ENCODE data around the gene STON2.
"Not testable (repeated sequence)": the region's sequence is repeated elsewhere in the genome, so short reads cannot be mapped to it uniquely, and the experiment has no call there.

Gene STON2

DNA sequence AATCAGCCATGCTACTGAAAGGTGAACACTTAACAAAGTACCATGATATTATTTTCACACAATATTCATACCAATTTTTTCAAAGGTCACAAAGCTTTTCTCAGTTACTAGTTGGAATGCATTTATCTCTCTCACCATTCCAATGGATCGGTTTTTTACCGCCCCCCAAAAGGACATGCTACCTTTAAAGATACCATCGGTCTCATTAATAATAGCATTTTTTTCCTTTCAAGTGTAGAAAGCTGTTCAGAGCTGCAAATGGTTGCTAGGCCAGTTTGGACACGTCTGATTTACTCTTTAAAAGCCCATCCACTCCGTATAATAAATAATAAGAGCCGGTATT is 34.9 kb upstream of the STON2 start:
- no peaks in the 10 kb centered on the region for H3K9me3 Mint-ChIP-seq
- no peak overlapping the region for H3K27ac Mint-ChIP-seq
- peaks cover 73% of the 10 kb centered on the region for H3K27me3 Mint-ChIP-seq (ENCODE audit: low read depth, poor library complexity)
- H3K4me1 Mint-ChIP-seq, result peaks cover 43% of the 10 kb centered on the region
- H3K36me3 Mint-ChIP-seq (ENCODE audit: low read depth), result no peaks in the 10 kb centered on the region
- no peak for DNase-seq
- peak overlapping the region; percentile 88 for H3K4me3 Mint-ChIP-seq
- TF ChIP-seq, protein P1, sequence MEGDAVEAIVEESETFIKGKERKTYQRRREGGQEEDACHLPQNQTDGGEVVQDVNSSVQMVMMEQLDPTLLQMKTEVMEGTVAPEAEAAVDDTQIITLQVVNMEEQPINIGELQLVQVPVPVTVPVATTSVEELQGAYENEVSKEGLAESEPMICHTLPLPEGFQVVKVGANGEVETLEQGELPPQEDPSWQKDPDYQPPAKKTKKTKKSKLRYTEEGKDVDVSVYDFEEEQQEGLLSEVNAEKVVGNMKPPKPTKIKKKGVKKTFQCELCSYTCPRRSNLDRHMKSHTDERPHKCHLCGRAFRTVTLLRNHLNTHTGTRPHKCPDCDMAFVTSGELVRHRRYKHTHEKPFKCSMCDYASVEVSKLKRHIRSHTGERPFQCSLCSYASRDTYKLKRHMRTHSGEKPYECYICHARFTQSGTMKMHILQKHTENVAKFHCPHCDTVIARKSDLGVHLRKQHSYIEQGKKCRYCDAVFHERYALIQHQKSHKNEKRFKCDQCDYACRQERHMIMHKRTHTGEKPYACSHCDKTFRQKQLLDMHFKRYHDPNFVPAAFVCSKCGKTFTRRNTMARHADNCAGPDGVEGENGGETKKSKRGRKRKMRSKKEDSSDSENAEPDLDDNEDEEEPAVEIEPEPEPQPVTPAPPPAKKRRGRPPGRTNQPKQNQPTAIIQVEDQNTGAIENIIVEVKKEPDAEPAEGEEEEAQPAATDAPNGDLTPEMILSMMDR (IDR thresholded peaks at IDR 0.05), result no peak

DNA sequence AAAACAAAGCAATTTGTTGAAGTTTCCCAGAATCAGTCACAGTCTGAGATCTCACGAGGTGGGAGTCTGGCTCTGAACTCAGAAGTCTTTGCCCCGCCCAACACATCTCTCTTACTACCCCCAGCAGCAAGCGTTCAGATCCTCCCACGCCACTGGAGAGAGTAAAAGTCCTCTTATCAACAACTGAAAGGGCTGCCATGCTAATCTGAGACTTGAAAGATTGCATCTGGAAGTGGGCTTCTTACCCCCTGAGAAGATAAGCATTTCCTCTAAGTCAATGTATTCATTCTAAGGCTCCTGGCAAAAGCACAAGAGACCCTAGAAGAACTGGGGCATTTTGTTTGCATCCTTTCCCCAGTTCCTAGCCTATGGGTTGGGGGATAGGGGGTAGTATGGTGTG is 34.1 kb upstream of the STON2 start:
- TF ChIP-seq, protein P1 (IDR thresholded peaks at IDR 0.05), result no peak
- H3K4me3 Mint-ChIP-seq, result peak overlapping the region; percentile 70
- peaks cover 46% of the 10 kb centered on the region for H3K4me1 Mint-ChIP-seq
- no peaks in the 10 kb centered on the region for H3K36me3 Mint-ChIP-seq (ENCODE audit: low read depth)
- H3K9me3 Mint-ChIP-seq, result no peaks in the 10 kb centered on the region
- no peak for DNase-seq
- H3K27ac Mint-ChIP-seq, result no peak overlapping the region
- peaks cover 65% of the 10 kb centered on the region for H3K27me3 Mint-ChIP-seq (ENCODE audit: low read depth, poor library complexity)

DNA sequence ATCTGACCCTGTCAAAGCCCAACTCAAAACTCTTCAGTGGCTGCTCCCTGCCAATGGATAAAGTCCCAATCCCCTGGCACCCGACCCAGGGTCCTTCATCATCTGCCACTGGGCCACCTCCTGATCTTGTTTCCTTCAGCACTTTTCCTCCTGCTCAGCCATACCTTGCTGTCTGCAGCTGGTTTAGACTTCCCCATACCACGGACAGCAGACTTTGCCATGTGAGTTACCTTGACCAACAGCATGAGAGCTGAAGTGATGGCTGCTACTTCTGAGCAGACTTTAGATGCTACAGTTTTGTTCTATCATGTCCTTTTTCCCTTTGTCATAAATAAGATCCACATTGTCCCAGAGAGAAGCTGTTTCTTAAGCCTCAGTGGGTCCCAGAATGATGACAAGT is 33.3 kb upstream of the STON2 start:
- TF ChIP-seq, protein P1 (IDR thresholded peaks at IDR 0.05), result no peak
- H3K27me3 Mint-ChIP-seq (ENCODE audit: low read depth, poor library complexity), result peaks cover 57% of the 10 kb centered on the region
- no peak for DNase-seq
- H3K9me3 Mint-ChIP-seq, result no peaks in the 10 kb centered on the region
- no peaks in the 10 kb centered on the region for H3K36me3 Mint-ChIP-seq (ENCODE audit: low read depth)
- peaks cover 50% of the 10 kb centered on the region for H3K4me1 Mint-ChIP-seq
- no peak overlapping the region for H3K27ac Mint-ChIP-seq
- no peak overlapping the region for H3K4me3 Mint-ChIP-seq

DNA sequence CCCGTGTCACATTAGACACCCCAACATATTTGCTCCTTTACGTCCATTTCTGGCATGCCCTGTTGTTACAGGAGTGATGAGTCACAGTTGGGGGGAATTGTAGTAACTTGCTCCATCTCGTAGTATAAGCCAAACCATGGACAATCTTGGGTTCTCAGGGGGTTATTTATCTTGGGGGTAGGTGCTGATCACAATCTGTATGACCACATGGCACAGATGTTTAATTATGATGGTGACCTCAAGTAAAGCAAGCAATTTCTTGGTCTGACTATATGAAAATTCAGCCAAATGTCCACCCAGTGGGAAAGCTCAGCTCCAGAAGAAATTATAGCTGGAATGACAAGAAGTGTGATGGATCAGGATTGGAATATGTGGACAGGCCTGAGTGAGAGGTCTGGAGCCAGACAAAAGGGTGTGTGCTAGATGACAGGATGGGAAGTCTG is 32.1 kb upstream of the STON2 start:
- Mint-ChIP-seq H3K4me1 (peaks cover 55% of the 10 kb centered on the region), H3K27me3 (ENCODE audit: low read depth, poor library complexity) (peaks cover 46% of the 10 kb centered on the region), H3K9me3 (no peaks in the 10 kb centered on the region), H3K36me3 (ENCODE audit: low read depth) (no peaks in the 10 kb centered on the region), H3K4me3 (no peak overlapping the region), H3K27ac (no peak overlapping the region)
- TF ChIP-seq, protein P1 (IDR thresholded peaks at IDR 0.05), result no peak
- DNase-seq, result no peak

DNA sequence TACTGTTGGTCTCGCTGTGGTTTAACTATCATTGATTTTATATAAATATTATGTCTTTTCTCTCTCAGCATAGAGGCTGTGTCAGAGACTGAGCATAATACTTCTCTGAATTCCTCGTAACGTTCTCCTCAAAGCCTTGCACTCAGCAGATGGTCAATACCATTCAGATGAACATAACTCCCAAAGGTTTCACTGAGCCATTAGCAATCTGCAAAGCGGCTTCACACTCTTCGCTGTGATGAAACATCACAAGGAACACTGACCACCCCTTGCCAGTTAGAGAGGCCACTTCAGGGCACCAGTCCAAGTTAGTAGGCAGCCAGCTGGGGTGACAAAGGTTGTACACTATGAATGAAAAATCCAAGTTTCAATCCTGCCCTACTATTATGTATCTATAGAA is 30.1 kb upstream of the STON2 start:
- H3K36me3 Mint-ChIP-seq (ENCODE audit: low read depth), result no peaks in the 10 kb centered on the region
- no peak for DNase-seq
- TF ChIP-seq, protein P1 (IDR thresholded peaks at IDR 0.05), result no peak
- H3K27ac Mint-ChIP-seq, result no peak overlapping the region
- H3K4me1 Mint-ChIP-seq, result peaks cover 47% of the 10 kb centered on the region
- H3K9me3 Mint-ChIP-seq, result no peaks in the 10 kb centered on the region
- H3K4me3 Mint-ChIP-seq, result no peak overlapping the region
- H3K27me3 Mint-ChIP-seq (ENCODE audit: low read depth, poor library complexity), result peaks cover 34% of the 10 kb centered on the region

DNA sequence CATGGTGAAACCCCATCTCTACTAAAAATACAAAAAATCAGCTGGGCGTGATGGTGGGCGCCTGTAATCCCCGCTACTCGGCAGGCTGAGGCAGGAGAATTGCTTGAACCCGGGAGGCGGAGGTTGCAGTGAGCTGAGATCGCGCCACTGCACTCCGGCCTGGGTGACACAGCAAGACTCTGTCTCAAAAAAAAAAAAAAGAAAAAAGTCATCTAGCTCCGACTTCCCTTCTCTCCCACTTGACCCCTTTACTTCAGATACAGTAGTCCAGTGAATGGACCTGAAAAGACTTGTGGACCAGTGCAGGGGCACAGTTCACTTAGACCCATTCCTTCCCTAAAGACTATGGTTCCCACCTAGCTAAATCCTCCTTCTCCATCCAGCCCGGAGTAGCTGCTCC is 29.6 kb upstream of the STON2 start:
- H3K36me3 Mint-ChIP-seq (ENCODE audit: low read depth); H3K9me3 Mint-ChIP-seq; H3K4me3 Mint-ChIP-seq; H3K27ac Mint-ChIP-seq; DNase-seq: not testable (repeated sequence)
- peaks cover 29% of the 10 kb centered on the region for H3K27me3 Mint-ChIP-seq (ENCODE audit: low read depth, poor library complexity)
- H3K4me1 Mint-ChIP-seq, result peaks cover 43% of the 10 kb centered on the region
